Activated gamma-delta T cell (primary cell): ENCODE measurements around the gene CHRNE.

Source experiments
- DNase-seq: peaks from one replicate; lab custom pipeline; 2025; lab: John Stamatoyannopoulos, UW

Gene CHRNE

DNA sequence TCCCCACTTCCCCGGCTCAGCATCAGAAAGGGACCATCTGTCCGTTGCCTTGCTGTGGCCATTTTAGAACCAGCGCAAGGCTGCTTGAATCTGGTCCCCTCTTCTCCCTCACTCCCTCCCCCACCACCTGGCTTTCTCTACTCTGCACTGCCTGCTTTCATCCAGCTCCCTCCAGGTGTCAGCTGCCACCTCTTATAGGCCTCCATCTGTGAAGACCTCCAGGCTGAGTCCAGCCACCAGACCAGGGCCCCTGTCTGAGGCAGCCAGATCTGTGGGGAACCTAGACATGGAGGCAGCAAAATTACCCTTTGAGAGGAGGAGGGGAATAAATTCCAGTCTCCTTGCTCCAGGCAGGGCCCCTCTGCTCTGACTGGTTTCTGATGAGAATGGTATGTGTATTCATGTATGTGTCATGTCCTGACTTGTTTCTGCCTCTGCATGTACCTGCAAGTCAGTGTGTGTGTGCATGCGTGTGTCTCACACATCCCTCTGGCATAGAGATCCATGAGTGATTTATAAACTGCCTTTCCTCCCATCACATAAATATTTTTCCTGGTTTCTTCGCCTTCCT lies 48.7 kb downstream of the CHRNE start:
- DNase-seq = no peak

DNA sequence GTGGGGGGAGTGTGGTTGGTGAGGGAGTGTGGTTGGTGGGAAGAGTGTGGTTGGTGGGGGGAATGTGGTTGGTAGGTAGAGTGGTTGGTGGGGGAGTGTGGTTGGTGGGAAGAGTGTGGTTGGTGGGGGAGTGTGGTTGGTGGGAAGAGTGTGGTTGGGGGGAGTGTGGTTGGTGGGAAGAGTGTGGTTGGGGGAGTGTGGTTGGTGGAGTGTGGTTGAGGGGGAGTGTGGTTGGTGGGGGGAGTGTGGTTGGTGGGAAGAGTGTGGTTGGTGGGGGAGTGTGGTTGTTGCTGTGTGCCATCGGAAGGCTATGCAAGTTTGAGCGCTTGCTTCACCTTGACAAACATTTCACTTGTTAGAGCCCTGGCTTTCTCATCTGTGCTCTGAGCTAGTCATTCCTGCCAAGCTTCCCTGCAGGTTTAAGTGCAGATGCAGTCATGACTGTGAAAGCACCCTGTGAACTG lies 49.7 kb downstream of the CHRNE start:
- DNase-seq = no peak

DNA sequence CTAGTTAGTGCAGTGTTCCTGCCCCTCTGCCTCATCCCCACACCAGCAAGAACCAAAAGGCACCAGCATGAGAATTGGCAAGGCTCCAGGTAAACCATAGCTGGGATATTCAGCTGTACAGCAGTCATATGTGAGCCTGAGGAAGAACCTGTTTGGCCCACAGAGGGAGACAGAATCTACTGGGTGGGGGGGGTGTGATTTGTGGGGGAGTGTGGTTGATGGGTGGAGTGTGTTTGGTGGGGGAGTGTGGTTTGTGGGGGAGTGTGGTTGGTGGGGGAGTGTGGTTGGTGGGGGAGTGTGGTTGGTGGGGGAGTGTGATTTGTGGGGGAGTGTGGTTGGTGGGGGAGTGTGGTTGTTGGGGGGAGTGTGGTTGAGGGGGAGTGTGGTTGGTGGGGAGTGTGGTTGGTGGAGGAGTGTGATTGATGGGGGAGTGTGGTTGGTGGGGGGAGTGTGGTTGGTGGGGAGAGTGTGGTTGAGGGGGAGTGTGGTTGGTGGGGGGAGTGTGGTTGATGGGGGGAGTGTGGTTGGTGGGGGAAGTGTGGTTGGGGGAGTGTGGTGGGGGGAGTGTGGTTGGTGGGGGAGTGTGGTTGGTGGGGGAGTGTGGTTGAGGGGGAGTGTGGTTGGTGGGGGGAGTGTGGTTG lies 50.2 kb downstream of the CHRNE start:
- DNase-seq = no peak

DNA sequence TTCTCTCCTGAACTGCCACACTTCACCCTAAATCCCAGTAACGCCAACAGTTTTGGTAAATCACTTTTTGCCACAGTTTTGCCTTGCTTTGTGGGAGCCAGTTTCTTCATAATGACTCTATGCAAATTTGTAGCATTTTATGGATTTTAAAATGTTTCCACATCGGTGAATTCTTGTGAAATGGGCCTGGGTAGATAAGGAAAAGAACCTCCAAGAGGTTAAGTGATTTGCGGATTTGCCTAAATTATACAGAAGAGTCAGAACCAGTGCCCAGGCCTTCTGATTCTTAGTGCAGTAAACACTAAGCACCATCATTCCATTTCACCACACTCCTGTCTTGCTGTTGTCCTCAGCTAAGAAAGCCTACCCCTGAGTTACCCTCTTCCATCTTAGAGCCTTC lies 51.8 kb downstream of the CHRNE start:
- DNase-seq = no peak

DNA sequence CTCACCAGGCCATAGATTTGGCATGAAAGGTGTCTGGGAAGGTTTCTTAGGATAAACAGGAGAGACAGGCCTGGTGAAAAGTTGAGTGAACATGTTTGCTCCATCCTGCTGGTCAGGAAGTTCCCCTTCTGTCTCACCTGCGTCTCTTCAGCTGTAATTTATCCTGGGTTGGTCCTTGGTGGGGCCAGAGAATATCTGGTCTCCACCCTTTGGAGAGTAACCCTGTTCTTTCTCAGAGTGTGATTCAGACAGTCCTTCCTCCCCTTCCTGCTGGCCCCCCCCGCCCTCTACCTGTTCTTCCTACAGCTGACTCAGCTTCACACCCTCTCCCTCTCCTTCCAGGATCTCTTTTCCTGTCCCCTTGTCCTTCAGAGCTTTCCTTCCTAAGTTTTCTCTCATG lies 52.7 kb downstream of the CHRNE start:
- DNase-seq = no peak

DNA sequence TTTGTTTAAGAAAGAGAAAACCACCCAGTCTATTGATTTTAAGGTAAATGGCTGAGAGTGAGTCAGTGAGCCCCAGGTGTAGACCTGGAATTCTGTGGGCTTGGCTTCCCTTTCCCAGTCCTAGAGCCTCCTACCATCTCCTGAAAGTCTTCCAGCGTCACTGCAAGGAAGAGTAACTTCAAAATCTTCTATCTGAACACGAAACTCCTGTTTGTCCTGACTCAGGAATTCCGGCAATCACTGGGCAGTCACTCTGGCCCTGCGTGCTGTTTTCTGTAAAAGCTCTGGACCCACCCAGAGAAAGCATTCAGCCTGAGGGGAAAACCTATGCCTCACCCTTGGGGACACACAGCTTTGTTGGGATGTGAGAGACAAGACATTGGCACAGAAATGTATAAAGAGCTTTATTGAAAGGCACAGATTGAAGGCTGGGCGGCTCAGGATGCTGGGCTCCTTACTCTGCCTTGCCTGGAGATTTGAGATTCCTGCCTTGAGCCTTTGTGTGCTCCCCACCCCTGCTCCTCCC lies 53.8 kb downstream of the CHRNE start:
- no peak for DNase-seq
